SK-N-SH treated with all-trans-retinoic acid at 6 μM for 48 hours (cell line): ENCODE data around the gene MERTK.

Experiments used
- ATAC-seq: fragments of 200-7000 bp; cut with Tn5 transposase; 3 replicates; pipeline ENCODE4 v1.9.1; 2020; ENCODE audit warnings: mild to moderate bottlenecking, moderate library complexity
- ARNTL ChIP-seq: fragments of 450-650 bp; formaldehyde crosslinking; IDR thresholded peaks from 2 replicates; pipeline ENCODE4 v1.5.0; 2020; ENCODE audit warnings: low read depth, mild to moderate bottlenecking, moderate library complexity, borderline replicate concordance
- BACH2 ChIP-seq: fragments of 250-450 bp; sonication (Bioruptor Pico); IDR thresholded peaks from 2 replicates; pipeline ENCODE4 v1.9.0; 2021; ENCODE audit warnings: mild to moderate bottlenecking, borderline replicate concordance
- CSDC2 ChIP-seq: fragments of 250-450 bp; sonication (Bioruptor Pico); IDR thresholded peaks from 2 replicates; pipeline ENCODE4 v1.5.0; 2020; ENCODE audit warnings: mild to moderate bottlenecking, moderate library complexity
- ESRRG ChIP-seq: fragments of 250-450 bp; sonication (Bioruptor Pico); IDR thresholded peaks from 2 replicates; pipeline ENCODE4 v1.6.1; 2021; ENCODE audit warnings: mild to moderate bottlenecking
- GLIS3 ChIP-seq: fragments of 250-450 bp; sonication (Bioruptor Pico); IDR thresholded peaks from 2 replicates; pipeline ENCODE4 v1.5.0; 2020; ENCODE audit warnings: mild to moderate bottlenecking, moderate library complexity
- ISL1 ChIP-seq: fragments of 250-450 bp; sonication (Bioruptor Pico); IDR thresholded peaks from 2 replicates; pipeline ENCODE4 v2.1.2; 2022; ENCODE audit warnings: mild to moderate bottlenecking, moderate library complexity
- PPARA ChIP-seq: fragments of 250-450 bp; sonication (Bioruptor Pico); IDR thresholded peaks from 2 replicates; pipeline ENCODE4 v1.5.0; 2020; ENCODE audit warnings: mild to moderate bottlenecking, borderline replicate concordance
- SNAI2 ChIP-seq: fragments of 250-450 bp; sonication (Bioruptor Pico); IDR thresholded peaks from 2 replicates; pipeline ENCODE4 v1.5.0; 2020; ENCODE audit warnings: mild to moderate bottlenecking, moderate library complexity
- TCF4 ChIP-seq: fragments of 250-450 bp; sonication (Bioruptor Pico); IDR thresholded peaks from 2 replicates; pipeline ENCODE4 v1.8.0; 2021; ENCODE audit warnings: mild to moderate bottlenecking, moderate library complexity, borderline replicate concordance
- TSHZ2 ChIP-seq: fragments of 250-450 bp; sonication (Bioruptor Pico); IDR thresholded peaks from 2 replicates; pipeline ENCODE4 v1.5.0; 2020; ENCODE audit warnings: mild to moderate bottlenecking, moderate library complexity
- ZFP3 ChIP-seq: fragments of 250-450 bp; sonication (Bioruptor Pico); IDR thresholded peaks from 2 replicates; pipeline ENCODE4 v1.5.0; 2020; ENCODE audit warnings: mild to moderate bottlenecking, moderate library complexity
- ZFP30 ChIP-seq: fragments of 450-650 bp; formaldehyde crosslinking; IDR thresholded peaks from 2 replicates; pipeline ENCODE4 v1.5.0; 2022; ENCODE audit warnings: mild to moderate bottlenecking, moderate library complexity
- ZNF565 ChIP-seq: fragments of 450-650 bp; formaldehyde crosslinking; conservative IDR thresholded peaks from 2 replicates; pipeline ENCODE4 v1.5.0; 2020; ENCODE audit warnings: low read depth, mild to moderate bottlenecking, moderate library complexity
- ZNF70 ChIP-seq: fragments of 450-650 bp; formaldehyde crosslinking; IDR thresholded peaks from 2 replicates; pipeline ENCODE4 v1.5.0; 2020; ENCODE audit warnings: mild to moderate bottlenecking, moderate library complexity
- TF ChIP-seq, protein P1 (sequence below): fragments of 250-450 bp; sonication (Bioruptor Pico); IDR thresholded peaks from 2 replicates; pipeline ENCODE4 v1.5.1; 2021; ENCODE audit warnings: mild to moderate bottlenecking, moderate library complexity
- TF ChIP-seq, protein P2 (sequence below): fragments of 250-450 bp; sonication (Bioruptor Pico); IDR thresholded peaks from 2 replicates; pipeline ENCODE4 v1.5.1; 2020; ENCODE audit warnings: low read depth, mild to moderate bottlenecking, moderate library complexity
- TF ChIP-seq, protein P3 (sequence below): fragments of 250-450 bp; sonication (Bioruptor Pico); IDR thresholded peaks from 2 replicates; pipeline ENCODE4 v1.8.0; 2021; ENCODE audit warnings: low read depth, mild to moderate bottlenecking, moderate library complexity, borderline replicate concordance

Gene MERTK

DNA sequence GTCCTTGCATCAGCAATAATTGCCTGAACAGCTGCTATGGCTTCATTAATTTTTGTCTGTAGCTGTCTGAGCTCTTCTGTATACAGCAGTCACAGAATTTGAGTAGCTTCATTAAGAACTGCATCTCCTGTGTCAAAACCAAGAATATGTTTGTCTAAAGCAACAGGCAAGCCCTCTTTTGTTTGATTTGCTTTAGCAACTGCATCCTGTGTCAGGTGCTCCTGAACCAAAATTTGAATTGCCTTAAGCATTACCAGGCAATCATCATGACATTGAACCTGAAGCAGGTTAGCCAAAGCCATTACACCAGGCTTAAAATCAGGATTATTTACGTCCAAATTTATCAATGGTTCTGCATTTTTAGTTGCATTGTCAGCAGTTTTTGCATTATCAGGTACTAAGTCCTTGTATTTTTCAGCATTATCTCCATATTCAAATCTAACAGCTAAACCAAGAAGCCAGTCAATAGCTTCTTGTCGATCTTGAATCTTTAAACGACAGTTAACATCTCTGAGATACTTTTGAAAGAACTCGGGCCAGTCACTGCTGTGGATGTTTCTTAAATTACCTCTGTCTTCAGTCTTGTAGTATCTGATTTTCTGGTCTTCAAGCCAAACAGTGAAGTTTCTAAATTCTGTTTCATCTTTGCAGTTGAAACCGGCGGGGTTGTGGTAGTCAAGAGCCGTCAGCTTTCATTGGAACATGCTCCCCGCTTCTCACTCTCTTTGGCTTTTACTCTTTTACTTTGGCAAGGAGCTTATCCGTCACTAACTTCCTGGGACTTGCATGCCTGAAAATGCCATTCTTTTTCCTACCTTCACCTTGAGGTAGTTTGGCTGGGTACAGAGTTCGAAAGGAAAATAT, 42.2 kb downstream of the MERTK start:
- TF ChIP-seq, protein P1, sequence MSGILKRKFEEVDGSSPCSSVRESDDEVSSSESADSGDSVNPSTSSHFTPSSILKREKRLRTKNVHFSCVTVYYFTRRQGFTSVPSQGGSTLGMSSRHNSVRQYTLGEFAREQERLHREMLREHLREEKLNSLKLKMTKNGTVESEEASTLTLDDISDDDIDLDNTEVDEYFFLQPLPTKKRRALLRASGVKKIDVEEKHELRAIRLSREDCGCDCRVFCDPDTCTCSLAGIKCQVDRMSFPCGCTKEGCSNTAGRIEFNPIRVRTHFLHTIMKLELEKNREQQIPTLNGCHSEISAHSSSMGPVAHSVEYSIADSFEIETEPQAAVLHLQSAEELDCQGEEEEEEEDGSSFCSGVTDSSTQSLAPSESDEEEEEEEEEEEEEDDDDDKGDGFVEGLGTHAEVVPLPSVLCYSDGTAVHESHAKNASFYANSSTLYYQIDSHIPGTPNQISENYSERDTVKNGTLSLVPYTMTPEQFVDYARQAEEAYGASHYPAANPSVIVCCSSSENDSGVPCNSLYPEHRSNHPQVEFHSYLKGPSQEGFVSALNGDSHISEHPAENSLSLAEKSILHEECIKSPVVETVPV (CRISPR knock-in tag): no peak
- no peak for TF ChIP-seq ARNTL (CRISPR knock-in tag)
- no peak for TF ChIP-seq ZFP3
- no peak for TF ChIP-seq ZNF70
- no peak for TF ChIP-seq GLIS3
- no peak for TF ChIP-seq ISL1 (CRISPR knock-in tag)
- TF ChIP-seq, protein P2, sequence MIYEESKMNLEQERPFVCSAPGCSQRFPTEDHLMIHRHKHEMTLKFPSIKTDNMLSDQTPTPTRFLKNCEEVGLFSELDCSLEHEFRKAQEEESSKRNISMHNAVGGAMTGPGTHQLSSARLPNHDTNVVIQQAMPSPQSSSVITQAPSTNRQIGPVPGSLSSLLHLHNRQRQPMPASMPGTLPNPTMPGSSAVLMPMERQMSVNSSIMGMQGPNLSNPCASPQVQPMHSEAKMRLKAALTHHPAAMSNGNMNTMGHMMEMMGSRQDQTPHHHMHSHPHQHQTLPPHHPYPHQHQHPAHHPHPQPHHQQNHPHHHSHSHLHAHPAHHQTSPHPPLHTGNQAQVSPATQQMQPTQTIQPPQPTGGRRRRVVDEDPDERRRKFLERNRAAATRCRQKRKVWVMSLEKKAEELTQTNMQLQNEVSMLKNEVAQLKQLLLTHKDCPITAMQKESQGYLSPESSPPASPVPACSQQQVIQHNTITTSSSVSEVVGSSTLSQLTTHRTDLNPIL (CRISPR knock-in tag): no peak
- no peak for TF ChIP-seq TCF4 (CRISPR knock-in tag)
- no peak for TF ChIP-seq ESRRG
- TF ChIP-seq BACH2: no peak
- TF ChIP-seq ZNF565: no peak
- TF ChIP-seq CSDC2 (CRISPR knock-in tag): no peak

GRCh38 chr2:111941531-111941930, 43.1 kb downstream of the MERTK start:
- ATAC-seq: no peak
- no peak for TF ChIP-seq ZFP3
- no peak for TF ChIP-seq PPARA (CRISPR knock-in tag)
- no peak for TF ChIP-seq ZNF565
- TF ChIP-seq ISL1 (CRISPR knock-in tag): no peak
- no peak for TF ChIP-seq BACH2
- TF ChIP-seq, protein P3, sequence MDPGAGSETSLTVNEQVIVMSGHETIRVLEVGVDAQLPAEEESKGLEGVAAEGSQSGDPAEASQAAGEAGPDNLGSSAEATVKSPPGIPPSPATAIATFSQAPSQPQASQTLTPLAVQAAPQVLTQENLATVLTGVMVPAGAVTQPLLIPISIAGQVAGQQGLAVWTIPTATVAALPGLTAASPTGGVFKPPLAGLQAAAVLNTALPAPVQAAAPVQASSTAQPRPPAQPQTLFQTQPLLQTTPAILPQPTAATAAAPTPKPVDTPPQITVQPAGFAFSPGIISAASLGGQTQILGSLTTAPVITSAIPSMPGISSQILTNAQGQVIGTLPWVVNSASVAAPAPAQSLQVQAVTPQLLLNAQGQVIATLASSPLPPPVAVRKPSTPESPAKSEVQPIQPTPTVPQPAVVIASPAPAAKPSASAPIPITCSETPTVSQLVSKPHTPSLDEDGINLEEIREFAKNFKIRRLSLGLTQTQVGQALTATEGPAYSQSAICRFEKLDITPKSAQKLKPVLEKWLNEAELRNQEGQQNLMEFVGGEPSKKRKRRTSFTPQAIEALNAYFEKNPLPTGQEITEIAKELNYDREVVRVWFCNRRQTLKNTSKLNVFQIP (CRISPR knock-in tag): no peak
- TF ChIP-seq TSHZ2 (CRISPR knock-in tag): no peak

More for the DNA sequence above, 42.2 kb downstream of the MERTK start:
- ATAC-seq: no peak

DNA sequence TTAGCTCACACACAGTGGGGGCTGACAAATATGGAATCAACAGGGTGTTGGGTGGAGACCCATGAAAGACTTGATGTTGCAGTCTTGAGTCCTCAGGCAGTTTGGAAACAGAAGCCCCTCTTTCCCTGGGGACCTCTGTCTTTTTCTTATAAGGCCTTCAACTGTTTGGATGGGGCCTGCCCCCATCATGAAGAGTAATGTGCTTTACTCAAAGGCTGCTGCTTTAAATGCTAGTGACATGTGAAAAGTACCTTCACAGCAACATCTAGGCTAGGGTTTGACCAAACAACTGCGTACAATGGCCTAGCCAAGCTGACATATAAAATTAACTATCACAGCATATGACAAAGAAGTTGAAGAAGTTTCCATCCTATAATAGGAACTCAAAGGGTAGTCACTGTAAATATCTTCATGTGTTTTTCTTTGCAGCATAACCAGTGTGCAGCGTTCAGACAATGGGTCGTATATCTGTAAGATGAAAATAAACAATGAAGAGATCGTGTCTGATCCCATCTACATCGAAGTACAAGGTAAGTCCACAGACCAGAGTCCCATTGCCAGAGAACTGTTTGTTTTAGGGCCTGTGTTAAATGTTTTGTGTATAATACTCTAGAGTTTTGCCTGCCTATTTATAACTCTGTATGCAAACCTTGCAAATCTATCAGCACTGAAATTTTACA, 46.3 kb downstream of the MERTK start:
- TF ChIP-seq TCF4 (CRISPR knock-in tag) (no peak), ISL1 (CRISPR knock-in tag) (no peak), TSHZ2 (CRISPR knock-in tag) (no peak), GLIS3 (no peak), SNAI2 (CRISPR knock-in tag) (no peak), ESRRG (no peak), ZFP30 (no peak)
- TF ChIP-seq, all 23 proteins: peak for 0
- ATAC-seq: no peak
